Pancreas (tissue), 10 donors: ENCODE data around the gene URB1. TPM values are rescaled to one million over a fixed set of nuclear protein-coding genes. Genes with fewer than 3 reads are reported as not detected.

Experiments
- ATAC-seq, 4 donors: fragments of 200-7000 bp; cut with Tn5 transposase; one replicate each; pipeline versions ENCODE4 v1.8.0 to v1.9.1; 2020; ENCODE audit warnings: mild to moderate bottlenecking in 4 of 4, moderate library complexity in 4 of 4
- DNase-seq, 6 donors: peaks; one replicate each; pipeline ENCODE4 v3.0.0-alpha.2; 2020
- FAIRE-seq: peaks from 2 replicates; lab custom pipeline; 2012; peaks lifted over from hg19 to GRCh38; lab: Jason Lieb, UNC
- H3K27ac ChIP-seq, 4 donors: fragments of 200-600 bp; sonication (generic); 1 replicate in 3 of 4; 2 replicates in 1 of 4; pipeline versions ENCODE4 v1.5.0 to v1.8.0; 2020
- H3K27me3 ChIP-seq, 4 donors: fragments of 200-600 bp; one replicate each; pipeline ENCODE4 v1.8.0; 2021
- H3K36me3 ChIP-seq, 3 donors: fragments of 200-600 bp; sonication (generic) in 1 of 3; one replicate each; pipeline versions ENCODE4 v1.5.0 to v1.8.0; 2020 to 2021
- H3K4me1 ChIP-seq, 3 donors: fragments of 200-600 bp; one replicate each; pipeline ENCODE4 v1.8.0; 2021
- H3K4me3 ChIP-seq, 4 donors: fragments of 200-600 bp; sonication (generic) in 2 of 4; one replicate each; pipeline versions ENCODE4 v1.5.0 to v1.8.0; 2020 to 2021
- H3K9me3 ChIP-seq, 4 donors: fragments of 200-600 bp; one replicate each; pipeline ENCODE4 v1.8.0; 2021
- CTCF ChIP-seq, 4 donors: fragments of 200-600 bp; sonication (generic) in 3 of 4; IDR thresholded peaks; one replicate each; pipeline versions ENCODE4 v1.5.0 to v1.8.0; 2021; ENCODE audit warnings: antibody characterized with exemption in 4 of 4
- WGBS, 2 donors: extraction: QIAGEN DNeasy Blood & Tissue Kit; methylation state at CpG; one replicate each; pipeline ENCODE4 v1.1.7; 2013; 5-methylcytosine and 5-hydroxymethylcytosine counted together
- intact Hi-C, 3 donors: fragments of 100-400 bp; cut with DNase I; formaldehyde crosslinking; loops; one replicate each; pipeline versions ENCODE4 v1.11.1 to v1.14.2; 2022
- polyA plus RNA-seq, 2 donors: library from polyadenylated mRNA; stranded (reverse); fragments of 200-250 nt; gene quantifications; one replicate each; pipeline ENCODE4 v1.2.3, GENCODE V29; 2013
- total RNA-seq, 6 donors: library from RNA; stranded (reverse); fragmentation: NEBNext Ultra II Directional in 4 of 6; extraction: Animal tissue kit (Norgen Biotek cat#: 25700) in 4 of 6; gene quantifications; one replicate each; pipeline versions ENCODE4 v1.2.1 to v1.2.4, GENCODE V29; 2021 to 2023
- donor health status: healthy with polysubstance abuse.
- donor health status: DM: no; HTN: no; CAD: no; lungs with moderate emphysema.
- donor health status: DM: no; HTN: no; CAD: no.
- donor health status: control.
- donor health status: control.
- donor health status: Bipolar disorder and iron deficiency.
- donor health status: DM: yes; HTN: yes; CAD: no.
- donor health status: DM: no; HTN: no; CAD: no.
- donor health status: DM: no; HTN: no; CAD: no.
- donor health status: DM: yes; HTN: yes; CAD: no.

URB1 gene
- total and polyA plus RNA-seq, 8 donors, result 2.9 to 11.0 (median 7.3) TPM

- Histone ChIP-seq H3K4me3 (no peak overlapping the region), H3K4me1 (no peaks in the 10 kb centered on the region), H3K27me3 (no peaks in the 10 kb centered on the region), H3K9me3 (no peaks in the 10 kb centered on the region), H3K36me3 (peaks cover 0 to 11% (median 0%) of the 10 kb centered on the region in 3 donors), H3K27ac (no peak overlapping the region)
- FAIRE-seq, result no peak
- intact Hi-C loops, result no loop called here
- DNase-seq, result no peak
- WGBS, 2 donors, result 92 to 93% methylated on average over 10 of the region's 10 CpGs
- no peak for ATAC-seq
- TF ChIP-seq CTCF (IDR thresholded peaks at IDR 0.05), result no peak
Observed at GRCh38 chr21:32308696-32309095, 84.1 kb downstream of the URB1 start.

- intact Hi-C loops, result no loop called here
- H3K27me3 ChIP-seq, result no peaks in the 10 kb centered on the region
- ATAC-seq (no peak), FAIRE-seq (no peak), DNase-seq (no peak)
- no peak overlapping the region for H3K27ac ChIP-seq
- WGBS, 2 donors, result 97% methylated on average over 4 of the region's 4 CpGs
- H3K36me3 ChIP-seq, result peaks cover 0 to 11% (median 0%) of the 10 kb centered on the region in 3 donors
- no peak overlapping the region for H3K4me3 ChIP-seq
- no peak for TF ChIP-seq CTCF (IDR thresholded peaks at IDR 0.05)
- H3K9me3 ChIP-seq, result no peaks in the 10 kb centered on the region
- no peaks in the 10 kb centered on the region for H3K4me1 ChIP-seq
Observed at GRCh38 chr21:32307706-32308105, 85.1 kb downstream of the URB1 start.

DNA sequence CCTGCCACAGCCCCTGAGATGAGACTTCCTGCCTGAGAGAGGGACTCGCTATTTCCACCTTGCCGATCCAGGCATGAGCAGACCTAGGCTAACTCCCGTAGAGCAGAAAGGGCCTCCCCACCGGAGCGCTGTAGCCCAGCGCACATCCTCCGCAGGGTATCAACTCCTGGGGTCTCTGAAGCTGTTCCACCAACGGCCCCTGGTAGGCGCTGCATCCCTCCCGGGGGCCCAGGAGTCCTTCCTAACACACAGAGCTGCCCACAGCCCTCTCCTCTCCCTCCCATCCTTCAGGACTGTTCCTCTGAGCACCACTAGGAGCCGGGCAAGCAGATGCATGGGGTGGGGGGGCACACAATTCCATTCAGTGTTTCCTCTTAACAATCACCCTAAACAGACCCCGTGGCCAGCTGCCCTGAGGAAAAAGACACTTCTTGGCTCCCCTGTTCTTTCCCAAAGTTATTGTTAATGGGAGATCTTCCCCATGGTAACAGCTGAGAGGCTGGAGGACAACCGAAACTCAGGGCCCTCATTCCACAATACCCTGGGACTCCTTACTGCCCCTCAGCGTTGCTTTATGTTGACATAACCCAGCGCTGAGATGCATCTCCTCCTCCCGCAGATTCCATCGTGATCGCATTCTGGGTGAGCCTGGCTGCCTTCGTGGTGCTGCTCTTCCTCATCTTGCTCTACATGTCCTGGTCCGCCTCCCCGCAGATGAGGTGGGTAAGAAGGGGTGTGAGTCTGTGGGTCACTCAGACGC lies 86.6 kb downstream of the URB1 start:
- WGBS, 2 donors, result 71 to 76% methylated on average over 22 of the region's 22 CpGs
- no peak for DNase-seq
- intact Hi-C loops, result no loop called here
- no peak for FAIRE-seq
- Histone ChIP-seq H3K4me1 (no peaks in the 10 kb centered on the region), H3K36me3 (peaks cover 0 to 5% (median 0%) of the 10 kb centered on the region in 3 donors), H3K4me3 (no peak overlapping the region), H3K27ac (no peak overlapping the region), H3K9me3 (no peaks in the 10 kb centered on the region), H3K27me3 (no peaks in the 10 kb centered on the region)
- TF ChIP-seq CTCF (IDR thresholded peaks at IDR 0.05), result no peak
- no peak for ATAC-seq

- Histone ChIP-seq H3K36me3 (peaks cover 0 to 5% (median 0%) of the 10 kb centered on the region in 3 donors), H3K9me3 (no peaks in the 10 kb centered on the region), H3K27ac (no peak overlapping the region), H3K4me3 (no peak overlapping the region), H3K27me3 (no peaks in the 10 kb centered on the region), H3K4me1 (no peaks in the 10 kb centered on the region)
- 92 to 98% methylated on average over 7 of the region's 7 CpGs for WGBS, 2 donors
- intact Hi-C loops, result no loop called here
- ATAC-seq (no peak), DNase-seq (no peak), FAIRE-seq (no peak)
- TF ChIP-seq CTCF (IDR thresholded peaks at IDR 0.05), result no peak
Observed at GRCh38 chr21:32304998-32305397, 87.8 kb downstream of the URB1 start.

GRCh38 chr21:32303385-32303784 lies 89.4 kb downstream of the URB1 start:
- Histone ChIP-seq H3K9me3 (no peaks in the 10 kb centered on the region), H3K36me3 (peaks cover 0 to 1% (median 0%) of the 10 kb centered on the region in 3 donors), H3K4me1 (no peaks in the 10 kb centered on the region), H3K27me3 (no peaks in the 10 kb centered on the region), H3K4me3 (no peak overlapping the region), H3K27ac (no peak overlapping the region)
- FAIRE-seq, result no peak
- no peak for ATAC-seq
- TF ChIP-seq CTCF (IDR thresholded peaks at IDR 0.05), result no peak
- WGBS, 2 donors, result 100% methylated on average over 1 of the region's 1 CpG
- intact Hi-C loops, result no loop called here
- no peak for DNase-seq
